Loucy (cell line): Measurements from ENCODE around the gene ANXA5.

ENCODE experiments used
- EZH2phosphoT487 ChIP-seq: fragments of 200-600 bp; IDR thresholded peaks from 2 replicates; pipeline ENCODE4 v1.6.1; 2018; ENCODE audit warnings: antibody characterized with exemption, mild to moderate bottlenecking, moderate library complexity, borderline replicate concordance
- TF ChIP-seq, protein P1 (sequence below): fragments of 200-600 bp; sonication (generic); conservative IDR thresholded peaks from 2 replicates; pipeline ENCODE4 v1.5.1; 2014; ENCODE audit warnings: mild to moderate bottlenecking, antibody characterized with exemption, low read length

- TF ChIP-seq, protein P1, sequence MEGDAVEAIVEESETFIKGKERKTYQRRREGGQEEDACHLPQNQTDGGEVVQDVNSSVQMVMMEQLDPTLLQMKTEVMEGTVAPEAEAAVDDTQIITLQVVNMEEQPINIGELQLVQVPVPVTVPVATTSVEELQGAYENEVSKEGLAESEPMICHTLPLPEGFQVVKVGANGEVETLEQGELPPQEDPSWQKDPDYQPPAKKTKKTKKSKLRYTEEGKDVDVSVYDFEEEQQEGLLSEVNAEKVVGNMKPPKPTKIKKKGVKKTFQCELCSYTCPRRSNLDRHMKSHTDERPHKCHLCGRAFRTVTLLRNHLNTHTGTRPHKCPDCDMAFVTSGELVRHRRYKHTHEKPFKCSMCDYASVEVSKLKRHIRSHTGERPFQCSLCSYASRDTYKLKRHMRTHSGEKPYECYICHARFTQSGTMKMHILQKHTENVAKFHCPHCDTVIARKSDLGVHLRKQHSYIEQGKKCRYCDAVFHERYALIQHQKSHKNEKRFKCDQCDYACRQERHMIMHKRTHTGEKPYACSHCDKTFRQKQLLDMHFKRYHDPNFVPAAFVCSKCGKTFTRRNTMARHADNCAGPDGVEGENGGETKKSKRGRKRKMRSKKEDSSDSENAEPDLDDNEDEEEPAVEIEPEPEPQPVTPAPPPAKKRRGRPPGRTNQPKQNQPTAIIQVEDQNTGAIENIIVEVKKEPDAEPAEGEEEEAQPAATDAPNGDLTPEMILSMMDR: no peak
- TF ChIP-seq EZH2phosphoT487: no peak
Observed at GRCh38 chr4:121632636-121633035, 64.1 kb downstream of the ANXA5 start.
